OCI-LY7 (cell line): Measurements from ENCODE around the gene SH2D7. TPM values are rescaled to one million over a fixed set of nuclear protein-coding genes. Genes with fewer than 3 reads are reported as not detected.

Source experiments
- BruUV-seq: library from RNA; stranded (reverse); fragments of 400-500 nt; replicated peaks from 2 replicates; lab custom pipeline; 2021; lab: Mats Ljungman, UMichigan
- CTCF ChIA-PET: fragments of 300-600 bp; sonication (Branson Sonifier 250); formaldehyde crosslinking; loops from one replicate; lab custom pipeline; 2022; ENCODE audit warnings: antibody characterized with exemption; ENCODE audit not compliant: unreplicated experiment; lab: Charles Lee
- POLR2A ChIA-PET: fragments of 300-600 bp; sonication (Branson Sonifier 250); formaldehyde crosslinking; loops from one replicate; lab custom pipeline; 2022; ENCODE audit warnings: antibody characterized with exemption; lab: Charles Lee
- DNase-seq: peaks from one replicate; pipeline ENCODE4 v3.0.0-alpha.2; 2015; ENCODE audit warnings: low spot score
- H2AFZ ChIP-seq: fragments of 200-600 bp; sonication (generic), shearing (Covaris generic); 2 replicates; pipeline ENCODE4 v1.6.1; 2014; ENCODE audit warnings: mild to moderate bottlenecking, antibody characterized with exemption, low read length, moderate library complexity
- H3K27ac ChIP-seq: fragments of 200-600 bp; sonication (generic); 2 replicates; pipeline ENCODE4 v1.5.1; 2014; ENCODE audit warnings: mixed run types, low read depth, mild to moderate bottlenecking, moderate library complexity, low read length, inconsistent platforms; ENCODE audit not compliant: poor library complexity, severe bottlenecking
- H3K36me3 ChIP-seq: fragments of 200-600 bp; sonication (generic); 2 replicates; pipeline ENCODE4 v1.6.1; 2014; ENCODE audit warnings: mild to moderate bottlenecking, antibody characterized with exemption, low read length, moderate library complexity, mixed read lengths; ENCODE audit not compliant: insufficient read depth
- H3K4me1 ChIP-seq: fragments of 200-600 bp; sonication (generic); 2 replicates; pipeline ENCODE4 v1.5.1; 2014; ENCODE audit warnings: mild to moderate bottlenecking, low read length; ENCODE audit not compliant: insufficient read depth, poor library complexity, severe bottlenecking
- H3K4me2 ChIP-seq: fragments of 200-600 bp; sonication (generic); 2 replicates; pipeline ENCODE4 v1.6.1; 2014; ENCODE audit warnings: mild to moderate bottlenecking, low read length
- H3K4me3 ChIP-seq: fragments of 200-600 bp; sonication (generic); 2 replicates; pipeline ENCODE4 v1.5.1; 2014; ENCODE audit warnings: mild to moderate bottlenecking, low read depth, low read length; ENCODE audit not compliant: poor library complexity, severe bottlenecking
- H3K79me2 ChIP-seq: fragments of 200-600 bp; sonication (generic); 2 replicates; pipeline ENCODE4 v1.6.1; 2016; ENCODE audit warnings: low read depth, mild to moderate bottlenecking, low read length, moderate library complexity, mixed read lengths; ENCODE audit not compliant: insufficient read depth
- H3K9me2 ChIP-seq: fragments of 200-600 bp; sonication (generic); 2 replicates; pipeline ENCODE4 v1.6.1; 2016; ENCODE audit warnings: mild to moderate bottlenecking, low read length, mixed read lengths; ENCODE audit not compliant: insufficient read depth
- H3K9me3 ChIP-seq: fragments of 200-600 bp; sonication (generic); 2 replicates; pipeline ENCODE4 v1.6.1; 2014; ENCODE audit warnings: mild to moderate bottlenecking, mixed run types, low read length, mixed read lengths
- H4K20me1 ChIP-seq: fragments of 200-600 bp; sonication (generic); 2 replicates; pipeline ENCODE4 v1.6.1; 2014; ENCODE audit warnings: mild to moderate bottlenecking, antibody characterized with exemption, low read length, moderate library complexity, mixed read lengths; ENCODE audit not compliant: insufficient read depth
- CTCF ChIP-seq: fragments of 200-600 bp; sonication (generic); conservative IDR thresholded peaks from 2 replicates; pipeline ENCODE4 v1.5.1; 2014; ENCODE audit warnings: mild to moderate bottlenecking, antibody characterized with exemption, low read length, moderate library complexity, mixed read lengths
- EZH2phosphoT487 ChIP-seq: fragments of 200-600 bp; sonication (generic); IDR thresholded peaks from 2 replicates; pipeline ENCODE4 v1.6.1; 2018; ENCODE audit warnings: low read depth, borderline replicate concordance, mild to moderate bottlenecking, mixed run types, antibody characterized with exemption, low read length, moderate library complexity, mixed read lengths
- intact Hi-C: fragments of 100-400 bp; cut with micrococcal nuclease; formaldehyde crosslinking; loops from one replicate; pipeline ENCODE4 v1.10.0; 2022; ENCODE audit not compliant: unreplicated experiment
- total RNA-seq, 2 experiments: library from RNA; depleted of rRNA in 1 of 2; stranded (reverse); fragments of >200 nt in 1 of 2; shearing (Covaris generic) in 1 of 2; gene quantifications; 2 replicates each; pipeline ENCODE4 v1.2.3, GENCODE V29; 2014 to 2022

SH2D7 gene
- total RNA-seq, 2 experiments from 2014 or later: not detected

GRCh38 chr15:78065973-78066946 lies 26.1 kb upstream of the SH2D7 start:
- no peaks in the 10 kb centered on the region for H3K9me3 ChIP-seq
- peak overlapping the region; percentile 50 for H3K4me3 ChIP-seq
- no peaks in the 10 kb centered on the region for H4K20me1 ChIP-seq
- peaks cover 95% of the 10 kb centered on the region for H3K4me1 ChIP-seq
- peak overlapping the region; percentile 85 for H3K4me2 ChIP-seq
- no peak overlapping the region; the same call in 1 of the 2 replicates for H2AFZ ChIP-seq
- H3K27ac ChIP-seq: peak overlapping the region; percentile 82
- H3K79me2 ChIP-seq: peaks cover 98% of the 10 kb centered on the region
- BruUV-seq: no TSS peak
- no peaks in the 10 kb centered on the region for H3K9me2 ChIP-seq
- POLR2A ChIA-PET: interaction anchor here (0.9 to 5.9 kb wide), 4 partner anchors 8 to 32 kb away, joined by 4 to 53 read pairs (median 26); no protein-coding TSS in a partner anchor
- TF ChIP-seq EZH2phosphoT487: no peak
- DNase-seq: peak; percentile 63
- intact Hi-C loops: loop anchor here (1.0 kb wide), 1 partner anchor 32 kb away; no protein-coding TSS in a partner anchor
- CTCF ChIA-PET: interaction anchor here (0.6 to 1.4 kb wide), 2 partner anchors 8 to 1731 kb away, joined by 3 to 5 read pairs; no protein-coding TSS in a partner anchor
- H3K36me3 ChIP-seq: peaks cover 14% of the 10 kb centered on the region; the same call in 1 of the 2 replicates

- BruUV-seq: no TSS peak
- Histone ChIP-seq H3K4me2 (peak overlapping the region; percentile 85), H4K20me1 (no peaks in the 10 kb centered on the region), H3K4me3 (peak overlapping the region; percentile 56), H3K9me2 (no peaks in the 10 kb centered on the region), H3K36me3 (peaks cover 22% of the 10 kb centered on the region; the same call in 1 of the 2 replicates), H2AFZ (no peak overlapping the region), H3K79me2 (peaks cover 97% of the 10 kb centered on the region), H3K27ac (peak overlapping the region; percentile 82), H3K4me1 (peaks cover 96% of the 10 kb centered on the region), H3K9me3 (no peaks in the 10 kb centered on the region)
- intact Hi-C loops: no loop called here
- POLR2A ChIA-PET: interaction anchor here (1.7 to 5.9 kb wide), 4 partner anchors 10 to 35 kb away, joined by 6 to 53 read pairs (median 26); no protein-coding TSS in a partner anchor
- TF ChIP-seq EZH2phosphoT487 (no peak), CTCF (no peak)
- DNase-seq: no peak
- CTCF ChIA-PET: interaction anchor here (1.4 kb wide), 1 partner anchor 9 kb away, joined by 3 read pairs; no protein-coding TSS in a partner anchor
Observed at GRCh38 chr15:78067328-78068228, 24.8 kb upstream of the SH2D7 start.
